Right atrium auricular region (tissue), 2 donors: ENCODE measurements around the gene SPPL3. TPM values are rescaled to one million over a fixed set of nuclear protein-coding genes. Genes with fewer than 3 reads are reported as not detected.

Experiments used
- DNase-seq: peaks from one replicate; pipeline ENCODE4 v3.0.0-alpha.2; 2019; ENCODE audit warnings: low spot score
- H3K27ac ChIP-seq, 2 donors: fragments of 200-600 bp; sonication (generic); 1 replicate in 1 of 2; 2 replicates in 1 of 2; pipeline ENCODE4 v1.5.1; 2016 to 2019
- H3K27me3 ChIP-seq, 2 donors: fragments of 200-600 bp; sonication (generic); one replicate each; pipeline versions ENCODE4 v1.5.1 to v1.6.0; 2017 to 2019
- H3K36me3 ChIP-seq: fragments of 200-600 bp; sonication (generic); one replicate; pipeline ENCODE4 v1.5.1; 2016
- H3K4me1 ChIP-seq, 2 donors: fragments of 200-600 bp; sonication (generic); one replicate each; pipeline versions ENCODE4 v1.5.1 to v1.6.0; 2017 to 2019
- H3K4me3 ChIP-seq, 2 donors: fragments of 200-600 bp; sonication (generic); 1 replicate in 1 of 2; 2 replicates in 1 of 2; pipeline ENCODE4 v1.5.1; 2017 to 2019; ENCODE audit warnings: mild to moderate bottlenecking in 1 of 2, moderate library complexity in 1 of 2
- H3K9me3 ChIP-seq, 2 donors: fragments of 200-600 bp; sonication (generic); one replicate each; pipeline ENCODE4 v1.5.1; 2019
- total RNA-seq, 2 donors: library from RNA; depleted of rRNA; stranded (reverse); fragments of >200 nt; gene quantifications; one replicate each; pipeline ENCODE4 v1.1.0, GENCODE V29; 2016
- TF ChIP-seq, protein P1 (sequence below), 2 donors: fragments of 200-600 bp; sonication (generic); IDR thresholded peaks; one replicate each; pipeline ENCODE4 v1.5.1; 2019; ENCODE audit warnings: antibody characterized with exemption in 2 of 2

The SPPL3 gene
- total RNA-seq, 2 donors from 2014 or later: 13.8 to 16.5 TPM

DNA sequence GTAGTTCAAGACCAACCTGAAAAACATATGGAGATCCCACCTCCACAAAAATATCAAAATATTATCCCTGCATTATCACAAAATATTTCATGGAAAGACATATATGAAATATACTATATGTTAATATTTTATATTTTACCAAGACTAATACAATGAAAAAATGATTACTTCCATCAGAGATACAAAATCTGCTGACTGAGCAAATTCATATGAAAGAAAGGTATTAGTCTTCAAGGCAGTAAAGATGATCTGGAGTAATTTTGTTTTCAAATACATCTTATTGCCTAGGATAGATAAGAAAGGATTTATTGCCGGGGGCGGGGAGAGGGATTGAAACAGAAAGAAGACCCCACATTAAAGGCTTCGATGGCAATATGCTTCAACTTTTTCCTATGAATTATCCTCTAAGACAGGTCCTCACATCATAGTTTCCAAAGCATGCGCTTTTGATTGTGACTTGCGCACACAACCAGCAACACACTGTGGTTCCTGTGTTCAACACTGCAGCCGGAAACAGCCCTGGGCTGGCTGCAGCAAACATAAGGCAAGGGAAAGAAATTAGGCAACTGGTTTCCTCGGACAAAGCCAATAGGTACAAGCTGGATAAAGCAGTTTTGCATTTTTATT, 83.2 kb downstream of the SPPL3 start:
- Histone ChIP-seq H3K4me1 (peaks cover 0 to 13% of the 10 kb centered on the region in 2 donors), H3K27me3 (no peaks in the 10 kb centered on the region)

DNA sequence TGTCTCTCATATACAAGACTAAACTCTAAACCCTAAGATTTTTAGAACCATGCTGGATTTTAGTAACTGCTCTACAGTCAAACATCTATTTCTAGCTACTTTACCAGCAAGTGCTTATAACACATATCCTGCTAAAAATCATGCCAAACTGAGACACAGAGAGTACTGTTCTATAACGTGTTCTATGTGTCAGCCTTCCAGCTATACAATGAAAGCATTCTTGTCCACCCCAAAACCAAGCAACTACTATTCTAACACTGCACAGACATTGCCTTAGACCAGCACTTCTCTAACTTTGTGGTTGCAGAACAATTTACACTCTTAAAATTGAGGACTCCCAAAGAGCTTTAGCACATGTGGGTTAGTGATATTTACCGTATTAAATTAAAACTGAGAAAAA, 85.7 kb downstream of the SPPL3 start:
- Histone ChIP-seq H3K36me3 (no peaks in the 10 kb centered on the region), H3K4me1 (peaks cover 0 to 10% of the 10 kb centered on the region in 2 donors), H3K4me3 (no peak overlapping the region), H3K9me3 (no peaks in the 10 kb centered on the region), H3K27ac (no peak overlapping the region), H3K27me3 (no peaks in the 10 kb centered on the region)
- no peak for DNase-seq
- TF ChIP-seq, protein P1, sequence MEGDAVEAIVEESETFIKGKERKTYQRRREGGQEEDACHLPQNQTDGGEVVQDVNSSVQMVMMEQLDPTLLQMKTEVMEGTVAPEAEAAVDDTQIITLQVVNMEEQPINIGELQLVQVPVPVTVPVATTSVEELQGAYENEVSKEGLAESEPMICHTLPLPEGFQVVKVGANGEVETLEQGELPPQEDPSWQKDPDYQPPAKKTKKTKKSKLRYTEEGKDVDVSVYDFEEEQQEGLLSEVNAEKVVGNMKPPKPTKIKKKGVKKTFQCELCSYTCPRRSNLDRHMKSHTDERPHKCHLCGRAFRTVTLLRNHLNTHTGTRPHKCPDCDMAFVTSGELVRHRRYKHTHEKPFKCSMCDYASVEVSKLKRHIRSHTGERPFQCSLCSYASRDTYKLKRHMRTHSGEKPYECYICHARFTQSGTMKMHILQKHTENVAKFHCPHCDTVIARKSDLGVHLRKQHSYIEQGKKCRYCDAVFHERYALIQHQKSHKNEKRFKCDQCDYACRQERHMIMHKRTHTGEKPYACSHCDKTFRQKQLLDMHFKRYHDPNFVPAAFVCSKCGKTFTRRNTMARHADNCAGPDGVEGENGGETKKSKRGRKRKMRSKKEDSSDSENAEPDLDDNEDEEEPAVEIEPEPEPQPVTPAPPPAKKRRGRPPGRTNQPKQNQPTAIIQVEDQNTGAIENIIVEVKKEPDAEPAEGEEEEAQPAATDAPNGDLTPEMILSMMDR (IDR thresholded peaks at IDR 0.05): no peak

More for the DNA sequence above, 83.2 kb downstream of the SPPL3 start:
- DNase-seq: no peak
- TF ChIP-seq, protein P1 (IDR thresholded peaks at IDR 0.05): no peak
- Histone ChIP-seq H3K27ac (no peak overlapping the region), H3K9me3 (no peaks in the 10 kb centered on the region), H3K4me3 (no peak overlapping the region), H3K36me3 (no peaks in the 10 kb centered on the region)

DNA sequence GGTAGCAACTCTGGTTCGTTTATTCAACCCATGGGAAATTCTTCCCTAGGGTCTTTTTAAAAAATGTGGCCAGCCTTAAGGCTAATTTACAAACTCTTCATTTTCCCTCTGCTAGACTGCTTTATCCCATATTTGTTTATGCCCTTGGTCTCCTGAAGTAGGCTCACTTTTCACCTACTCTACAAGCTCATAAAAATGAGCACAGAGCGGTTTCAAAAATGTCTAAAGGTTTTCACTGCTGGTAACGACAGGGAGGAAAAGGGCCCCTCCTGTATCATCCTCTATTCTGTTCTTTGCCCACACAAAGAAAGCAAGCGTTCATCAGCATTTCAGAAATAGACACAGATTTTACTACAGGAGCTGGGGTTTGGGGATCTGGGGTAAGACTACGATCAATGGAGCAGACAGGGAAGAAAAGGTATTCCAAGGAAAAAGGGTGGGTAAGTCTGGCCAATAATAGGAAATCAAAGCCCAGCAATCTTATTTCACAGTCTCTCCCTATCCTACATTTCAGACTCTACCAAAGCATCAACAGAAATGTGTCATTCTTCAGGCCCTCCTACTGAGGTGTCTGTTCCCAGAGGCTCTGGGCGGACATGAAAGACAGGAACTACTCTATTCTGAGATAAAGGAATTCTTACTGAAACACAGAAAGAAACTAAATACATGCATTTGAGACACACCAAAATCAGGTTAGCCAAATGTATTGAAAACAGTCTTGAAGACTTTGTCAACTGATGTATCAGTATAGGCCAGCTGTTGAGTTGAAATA, 86.4 kb downstream of the SPPL3 start:
- Histone ChIP-seq H3K4me1 (peaks cover 0 to 4% of the 10 kb centered on the region in 2 donors), H3K36me3 (no peaks in the 10 kb centered on the region), H3K4me3 (no peak overlapping the region), H3K27ac (no peak overlapping the region), H3K27me3 (no peaks in the 10 kb centered on the region), H3K9me3 (no peaks in the 10 kb centered on the region)
- TF ChIP-seq, protein P1 (IDR thresholded peaks at IDR 0.05): no peak
- no peak for DNase-seq

DNA sequence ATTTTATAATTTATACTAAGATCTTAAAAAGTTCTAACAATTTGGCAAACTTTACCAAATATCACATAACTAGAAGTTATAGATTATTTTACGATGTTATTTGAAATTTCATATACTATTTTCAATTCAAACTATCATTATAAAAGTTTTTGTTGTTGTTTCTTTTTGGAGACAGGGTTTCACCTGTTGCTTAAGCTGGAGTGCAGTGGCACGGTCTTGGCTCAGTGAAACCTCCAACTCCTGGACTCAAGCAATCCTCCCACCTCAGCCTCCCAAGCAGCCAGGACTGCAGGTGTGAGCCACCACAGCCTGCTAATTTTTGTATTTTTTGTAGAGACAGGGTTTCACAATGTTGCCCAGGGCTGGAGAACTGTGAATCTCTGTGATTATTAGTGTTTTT, 87.8 kb downstream of the SPPL3 start:
- no peak for DNase-seq
- Histone ChIP-seq H3K36me3 (no peaks in the 10 kb centered on the region), H3K9me3 (no peaks in the 10 kb centered on the region), H3K27ac (no peak overlapping the region), H3K27me3 (no peaks in the 10 kb centered on the region), H3K4me3 (no peak overlapping the region), H3K4me1 (no peaks in the 10 kb centered on the region)
- TF ChIP-seq, protein P1 (IDR thresholded peaks at IDR 0.05): no peak

DNA sequence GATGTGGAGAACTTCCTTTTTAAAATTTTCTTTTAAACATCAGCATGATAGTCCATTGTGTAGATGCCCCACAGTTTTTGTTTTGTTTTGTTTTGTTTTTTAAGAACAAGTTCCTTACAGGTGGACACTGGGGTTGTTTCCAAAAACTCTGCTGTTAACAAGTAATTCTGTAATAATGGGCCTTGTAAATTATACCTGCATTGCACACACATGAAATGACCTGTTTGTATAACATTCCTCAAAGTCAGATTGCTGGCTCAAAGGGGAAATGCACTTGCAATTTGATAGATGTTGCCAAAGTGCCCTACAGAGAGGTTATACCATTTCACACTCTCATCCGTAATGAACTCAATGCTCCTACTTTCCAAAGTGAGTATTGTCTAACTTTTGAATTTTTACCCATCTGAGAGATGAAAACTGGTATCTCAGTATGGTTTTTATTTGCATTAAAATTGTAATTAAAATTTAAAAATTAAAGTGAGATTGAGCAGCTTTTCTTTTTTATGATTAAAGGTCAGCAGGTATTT, 89.2 kb downstream of the SPPL3 start:
- Histone ChIP-seq H3K27me3 (no peaks in the 10 kb centered on the region), H3K4me3 (no peak overlapping the region), H3K27ac (no peak overlapping the region), H3K4me1 (no peaks in the 10 kb centered on the region), H3K36me3 (no peaks in the 10 kb centered on the region), H3K9me3 (no peaks in the 10 kb centered on the region)
- TF ChIP-seq, protein P1 (IDR thresholded peaks at IDR 0.05): no peak
- DNase-seq: no peak
